IPS-11a (cell line): ENCODE measurements around the gene SEL1L3.
"Not testable (repeated sequence)": the region's sequence is repeated elsewhere in the genome, so short reads cannot be mapped to it uniquely, and the experiment has no call there.

Experiments used
- H3K4me3 ChIP-seq: one replicate; pipeline ENCODE4 v1.5.1; 2013; ENCODE audit warnings: low read depth, low read length, control low read depth

Gene SEL1L3

DNA sequence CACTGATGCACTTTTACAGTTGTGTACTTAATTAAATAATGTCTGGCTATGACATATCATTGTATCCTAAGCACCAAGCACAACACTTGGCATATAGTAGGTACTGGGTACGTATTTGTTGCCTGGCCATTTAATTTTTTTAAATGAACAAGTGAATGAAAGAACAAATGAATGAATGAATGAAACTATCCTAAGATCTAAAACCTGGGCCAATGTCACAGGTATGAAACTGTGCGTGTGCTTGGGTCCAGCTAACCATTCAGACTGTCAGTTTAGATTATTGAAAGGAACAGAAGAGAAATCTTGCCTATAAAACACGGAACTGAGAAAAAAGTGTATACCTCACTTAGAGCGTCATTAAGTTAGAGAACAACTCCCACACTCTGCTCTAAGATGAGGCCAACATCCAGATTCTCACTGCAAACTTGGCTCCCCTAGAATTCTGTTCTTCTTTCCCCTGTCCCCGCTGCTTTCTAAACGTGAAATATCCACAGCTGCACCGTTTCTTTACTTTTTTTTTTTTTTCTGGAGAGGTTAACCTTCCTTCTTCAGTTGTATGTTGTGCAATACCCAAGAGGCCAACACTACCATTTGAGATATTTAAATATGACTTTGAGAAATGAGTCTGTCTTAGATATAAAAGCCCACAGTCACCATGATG is 17.3 kb upstream of the SEL1L3 start:
- no peak overlapping the region for H3K4me3 ChIP-seq

DNA sequence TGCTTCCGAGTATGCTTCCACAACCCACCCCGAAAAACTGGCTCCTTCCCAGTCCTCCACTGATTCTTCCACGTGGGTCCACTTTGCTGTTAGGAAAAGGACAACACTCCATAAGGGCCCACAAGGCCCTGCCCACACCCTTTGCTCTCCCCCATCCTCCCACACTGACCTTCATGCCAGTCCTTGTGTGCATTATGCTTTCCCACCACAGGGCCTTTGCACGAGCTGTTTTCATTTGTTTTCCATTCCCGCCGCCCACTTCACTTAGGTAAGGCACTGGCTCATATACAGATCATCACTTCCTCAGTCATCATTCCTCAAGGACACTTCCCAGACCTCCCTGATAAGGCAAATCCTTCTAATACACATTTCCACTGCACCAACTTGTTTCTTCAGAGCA is 16.8 kb upstream of the SEL1L3 start:
- H3K4me3 ChIP-seq = no peak overlapping the region

DNA sequence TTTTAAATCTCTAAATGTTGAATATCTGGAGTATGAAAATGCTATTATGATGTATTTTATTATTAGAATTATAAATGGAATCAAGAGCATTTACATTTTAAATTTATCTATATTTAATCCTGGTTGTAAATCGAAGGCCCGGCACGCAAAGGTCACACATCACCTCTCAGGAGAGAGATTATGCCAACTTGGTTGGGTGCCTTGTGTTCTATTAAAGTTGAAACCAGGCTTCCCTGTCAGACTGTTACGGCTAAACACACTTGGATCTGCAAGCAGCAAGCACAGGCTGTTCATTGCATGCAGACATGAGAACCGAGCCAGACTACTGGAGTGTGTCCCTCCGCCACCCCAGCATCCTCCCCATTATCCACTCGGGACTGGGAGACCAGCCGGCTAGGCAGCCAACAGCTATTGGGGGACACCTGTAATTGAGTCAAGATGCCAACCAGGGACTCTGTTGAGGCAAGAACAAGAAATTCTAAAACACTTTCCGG is 16.4 kb upstream of the SEL1L3 start:
- H3K4me3 ChIP-seq = no peak overlapping the region

DNA sequence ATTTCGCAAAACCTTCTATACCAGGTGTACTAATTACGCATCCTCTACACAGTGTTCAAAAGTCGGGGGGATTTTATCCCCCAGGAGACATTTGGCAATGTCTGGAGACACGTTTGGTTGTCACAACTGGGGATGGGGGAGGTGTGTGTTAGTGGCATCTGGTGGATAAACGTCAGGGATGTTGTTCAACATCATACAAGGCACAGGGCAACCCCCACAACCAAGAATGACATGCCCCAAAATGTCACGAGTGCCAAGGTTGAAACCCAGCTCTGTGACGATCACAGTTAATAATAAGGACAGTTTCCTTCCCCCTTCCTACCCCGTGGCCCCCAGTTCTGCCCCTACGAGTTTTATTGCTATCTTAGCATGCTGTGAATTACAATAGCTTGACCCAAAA is 15.9 kb upstream of the SEL1L3 start:
- H3K4me3 ChIP-seq = no peak overlapping the region

DNA sequence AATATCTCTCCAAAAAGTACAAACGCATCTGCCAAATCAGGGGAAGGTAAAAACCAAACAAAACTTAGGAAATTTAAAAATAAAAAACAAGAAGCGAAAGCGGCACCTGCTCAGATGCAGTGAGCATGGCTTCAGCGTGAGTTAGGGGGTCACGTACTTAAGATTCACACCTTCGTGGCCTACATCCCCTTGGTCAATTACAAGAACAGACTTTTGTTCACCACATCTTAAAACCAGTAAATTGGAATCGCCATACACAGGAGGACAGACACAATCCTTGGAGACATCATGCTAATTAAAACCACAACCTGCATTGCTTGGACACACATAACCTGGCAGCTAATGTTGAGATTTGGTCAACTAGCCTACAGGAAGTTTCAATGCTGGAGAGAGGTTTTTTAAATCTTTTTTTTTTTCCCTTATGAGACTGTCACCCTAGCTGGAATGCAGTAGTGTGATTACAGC is 12.5 kb upstream of the SEL1L3 start:
- no peak overlapping the region for H3K4me3 ChIP-seq

DNA sequence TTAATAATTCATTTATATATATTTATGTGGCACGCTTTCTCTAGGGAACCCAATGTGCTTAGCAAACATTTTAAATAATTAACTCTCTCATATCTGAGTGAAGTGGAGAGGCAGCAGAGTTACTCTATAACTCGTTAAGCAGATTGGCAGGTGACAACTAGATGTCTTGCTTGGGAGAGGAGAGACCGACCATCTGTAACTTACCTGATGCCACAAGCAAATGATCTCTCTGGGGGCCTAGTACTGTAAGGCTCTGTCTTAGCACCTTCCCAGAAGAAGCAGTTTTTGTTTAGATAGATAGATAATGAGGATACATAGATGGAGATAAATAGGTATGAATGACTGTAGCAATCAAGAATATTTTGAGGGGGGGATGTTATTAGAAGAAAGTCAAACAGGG is 11.9 kb upstream of the SEL1L3 start:
- H3K4me3 ChIP-seq = no peak overlapping the region

DNA sequence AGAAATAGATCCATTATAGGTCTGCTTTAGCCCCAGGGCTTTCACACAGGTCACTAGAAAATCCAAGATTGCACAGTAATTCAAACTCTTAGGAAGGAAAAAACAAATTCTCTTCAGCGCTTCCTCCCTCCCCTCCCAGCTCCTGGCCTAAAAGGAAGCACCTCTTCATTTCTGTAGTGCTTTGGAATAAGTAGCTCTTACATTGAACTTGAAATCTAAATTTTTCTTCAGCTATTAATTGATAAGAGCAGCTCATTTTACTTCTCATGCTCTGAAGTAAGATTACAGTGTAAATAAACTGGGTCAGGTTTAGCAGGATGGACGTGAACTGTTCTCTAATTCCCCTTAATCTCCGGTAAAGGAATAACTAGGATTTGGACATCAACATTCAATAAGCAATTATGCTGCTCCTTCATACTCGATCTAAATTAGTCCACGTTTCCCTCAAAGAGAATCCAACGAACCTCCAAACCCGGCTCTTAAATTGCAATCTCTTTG is 10.9 kb upstream of the SEL1L3 start:
- H3K4me3 ChIP-seq = no peak overlapping the region

DNA sequence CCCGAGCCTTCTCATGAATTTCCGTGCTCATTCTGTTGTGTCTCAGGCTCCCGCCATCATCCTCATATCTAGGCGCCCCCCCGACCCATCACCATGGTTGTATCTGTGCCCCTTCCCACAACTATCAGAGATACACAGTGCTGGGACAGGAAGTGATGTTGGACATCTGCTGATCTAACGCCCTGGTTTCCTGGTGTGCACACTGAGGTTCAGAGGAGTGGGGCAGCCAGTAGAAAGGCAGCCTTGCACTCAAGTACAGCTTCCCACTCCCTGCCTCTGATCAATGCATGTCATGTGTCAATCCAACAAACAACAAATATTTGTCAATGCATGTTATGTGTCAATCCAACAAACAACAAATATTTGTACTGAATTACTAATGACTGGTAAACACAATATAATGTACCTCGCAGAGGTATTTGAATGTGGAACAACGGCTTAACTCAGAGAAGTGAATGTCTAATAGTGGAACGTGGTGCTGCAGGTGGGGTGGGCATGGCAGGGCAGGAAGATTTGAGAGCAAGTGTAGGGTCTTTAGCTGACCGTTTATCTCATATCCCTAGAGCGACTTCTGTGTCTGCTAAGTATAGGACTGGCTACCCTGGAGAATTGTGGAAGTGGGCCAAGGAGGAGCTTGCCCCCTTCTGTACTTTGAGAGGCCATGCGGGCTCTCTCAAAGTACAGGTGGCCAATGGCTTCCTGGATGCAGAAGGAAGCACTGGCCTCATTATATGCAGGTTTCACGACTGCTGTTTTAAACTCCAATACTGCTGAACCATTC is 10.3 kb upstream of the SEL1L3 start:
- H3K4me3 ChIP-seq = no peak overlapping the region

DNA sequence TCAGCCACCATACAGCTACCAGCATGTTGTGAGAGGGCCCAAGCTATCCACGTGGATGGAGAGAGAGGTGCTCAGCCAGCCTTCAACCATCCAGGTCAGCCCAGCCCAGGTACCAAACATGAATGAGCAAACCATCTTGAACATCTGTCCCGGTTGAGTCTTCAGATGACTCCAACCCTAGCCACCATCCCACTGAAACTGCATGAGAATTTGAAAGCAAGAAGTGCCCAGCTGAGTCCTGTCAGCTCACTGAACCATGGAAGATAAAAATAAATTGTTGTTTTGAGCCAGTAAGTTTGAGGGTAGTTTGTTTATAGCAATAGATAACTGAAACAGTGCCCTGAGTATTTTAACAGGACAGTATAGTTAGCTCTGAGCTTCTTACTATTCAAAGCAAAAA is 7.3 kb upstream of the SEL1L3 start:
- no peak overlapping the region for H3K4me3 ChIP-seq

DNA sequence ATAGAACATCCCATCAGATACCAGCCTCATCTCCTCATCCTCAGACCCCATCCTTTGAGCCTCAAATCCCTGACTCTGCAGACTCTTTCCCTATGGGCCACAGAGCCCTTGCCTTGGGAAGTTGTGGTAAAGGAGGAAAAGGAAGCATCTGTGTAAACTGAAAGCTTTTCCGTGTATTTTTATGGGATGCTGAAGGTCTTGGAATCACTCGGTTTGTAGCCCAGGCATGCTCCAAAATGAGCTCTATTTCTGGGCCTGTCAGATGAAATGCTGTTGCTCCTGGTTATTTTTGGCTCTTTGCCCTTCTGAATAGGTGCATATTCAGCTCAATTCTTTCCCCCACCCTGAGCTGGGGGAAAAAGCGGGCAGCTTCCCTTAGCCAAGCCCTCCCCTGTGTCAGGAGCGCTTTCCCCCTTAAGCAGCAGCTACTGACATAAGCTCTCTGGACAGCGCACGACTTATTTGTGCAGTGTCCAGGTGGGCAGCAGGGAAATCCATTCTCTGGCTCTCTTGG is 5.0 kb upstream of the SEL1L3 start:
- no peak overlapping the region for H3K4me3 ChIP-seq

DNA sequence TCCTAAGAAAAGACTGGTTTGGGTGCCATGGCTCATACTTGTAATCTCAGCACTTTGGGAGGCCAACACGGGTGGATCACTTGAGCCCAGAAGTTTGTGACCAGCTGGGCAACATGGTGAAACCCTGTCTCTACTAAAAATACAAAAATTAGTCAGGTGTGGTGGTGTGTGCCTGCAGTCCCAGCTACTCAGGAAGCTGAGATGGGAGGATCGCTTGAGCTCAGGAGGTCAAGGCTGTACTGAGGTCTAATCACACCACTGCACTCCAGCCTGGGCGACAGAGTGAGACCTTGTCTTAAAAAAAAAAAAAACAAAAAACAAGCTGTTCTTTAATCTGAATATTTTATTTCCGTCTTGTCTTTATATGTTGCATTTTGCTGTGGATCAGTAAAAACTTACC is 3.6 kb upstream of the SEL1L3 start:
- H3K4me3 ChIP-seq = not testable (repeated sequence)

DNA sequence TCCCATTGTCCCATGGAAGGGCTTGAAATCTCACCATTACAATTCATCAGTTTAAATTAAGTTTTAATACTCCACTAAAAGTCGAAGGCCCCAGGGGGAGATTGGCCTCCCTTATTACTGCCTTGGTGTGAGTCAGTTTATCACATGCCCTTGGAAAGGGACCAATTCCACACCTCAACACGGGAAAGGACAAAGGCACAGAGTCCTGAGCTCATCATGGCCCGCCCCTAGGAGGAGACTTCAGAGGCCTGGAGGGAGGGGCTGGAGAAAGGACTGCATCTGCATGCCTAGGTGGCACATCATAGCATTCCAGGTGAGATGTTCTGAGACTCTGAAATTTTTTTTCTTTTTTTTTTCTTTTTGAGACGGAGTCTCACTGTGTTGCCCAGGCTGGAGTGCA is 2.8 kb upstream of the SEL1L3 start:
- no peak overlapping the region for H3K4me3 ChIP-seq

DNA sequence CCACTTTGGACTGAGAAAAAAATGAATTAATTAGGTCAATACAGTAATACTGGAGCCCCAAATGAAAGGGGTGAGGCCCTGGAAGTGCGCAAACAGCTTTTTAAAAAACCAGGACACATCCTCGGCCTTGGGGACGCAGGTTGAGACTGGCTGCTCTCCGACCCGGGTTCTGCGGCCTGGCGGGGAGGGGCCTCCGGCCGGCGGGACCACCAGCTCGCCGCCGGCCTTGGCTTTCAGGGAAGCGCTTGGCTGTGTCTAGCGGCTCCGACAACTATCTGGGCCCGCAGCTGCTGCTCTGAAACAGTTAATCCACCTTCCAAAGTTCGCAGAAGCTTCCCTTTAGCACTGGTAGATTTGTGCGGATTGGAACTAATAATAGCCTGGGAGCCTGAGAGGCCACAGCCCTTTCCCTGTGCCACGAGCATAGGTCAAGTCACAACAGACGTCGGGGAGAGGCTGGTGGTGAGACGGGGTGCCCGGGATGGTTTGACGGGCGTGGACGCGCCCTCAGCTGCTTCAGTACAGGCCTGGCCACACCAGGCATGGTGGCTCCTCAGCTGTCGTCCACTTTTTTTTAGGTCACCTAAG is 1.1 kb upstream of the SEL1L3 start:
- peak overlapping the region; percentile 41 for H3K4me3 ChIP-seq

DNA sequence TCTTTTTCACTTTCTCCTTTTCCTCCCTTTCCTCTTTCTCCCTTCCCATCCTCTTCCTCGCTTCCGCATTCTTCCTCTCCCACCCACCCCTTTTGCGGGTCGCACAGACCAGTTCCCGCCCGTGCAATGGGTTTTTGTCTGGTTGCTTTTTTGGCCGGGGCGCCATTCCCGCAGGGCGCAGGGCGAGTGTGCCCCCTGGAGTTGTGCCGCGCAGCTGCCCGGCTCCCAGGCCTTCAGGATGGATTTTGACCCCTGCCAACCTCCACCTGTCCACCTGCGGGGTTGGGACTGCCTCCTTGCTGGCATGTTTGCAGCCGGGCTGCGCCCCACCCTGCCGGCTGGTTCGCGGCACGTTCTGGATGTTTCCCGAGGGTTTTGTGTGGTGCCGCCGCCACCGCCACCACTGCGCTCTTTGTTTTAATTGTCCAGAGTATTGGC is 578 bp upstream of the SEL1L3 start:
- peak overlapping the region; percentile 41 for H3K4me3 ChIP-seq

DNA sequence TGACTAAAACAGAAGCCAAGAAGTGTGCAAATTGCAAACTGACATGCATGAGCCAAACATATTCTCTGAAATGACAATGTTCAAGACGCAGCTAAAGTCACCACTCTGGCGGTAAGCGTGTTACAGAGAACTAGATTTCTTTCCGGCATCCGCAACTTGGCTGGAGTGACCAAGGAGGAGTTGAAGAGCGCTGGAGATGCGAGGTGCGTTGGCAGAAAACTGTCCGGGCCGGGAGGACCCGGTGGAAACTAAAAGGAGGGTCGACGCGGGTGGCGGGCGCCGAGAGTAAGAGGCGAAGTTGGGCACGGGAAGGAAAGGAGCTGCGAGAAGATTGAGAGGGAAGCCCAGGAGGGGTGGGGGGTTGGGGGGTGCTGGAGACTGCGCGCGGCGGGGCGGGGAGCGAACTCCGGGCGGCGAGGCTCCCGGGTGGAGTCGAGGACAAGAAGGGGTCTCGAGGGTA is 807 bp downstream of the SEL1L3 start:
- H3K4me3 ChIP-seq = peak overlapping the region; percentile 62

DNA sequence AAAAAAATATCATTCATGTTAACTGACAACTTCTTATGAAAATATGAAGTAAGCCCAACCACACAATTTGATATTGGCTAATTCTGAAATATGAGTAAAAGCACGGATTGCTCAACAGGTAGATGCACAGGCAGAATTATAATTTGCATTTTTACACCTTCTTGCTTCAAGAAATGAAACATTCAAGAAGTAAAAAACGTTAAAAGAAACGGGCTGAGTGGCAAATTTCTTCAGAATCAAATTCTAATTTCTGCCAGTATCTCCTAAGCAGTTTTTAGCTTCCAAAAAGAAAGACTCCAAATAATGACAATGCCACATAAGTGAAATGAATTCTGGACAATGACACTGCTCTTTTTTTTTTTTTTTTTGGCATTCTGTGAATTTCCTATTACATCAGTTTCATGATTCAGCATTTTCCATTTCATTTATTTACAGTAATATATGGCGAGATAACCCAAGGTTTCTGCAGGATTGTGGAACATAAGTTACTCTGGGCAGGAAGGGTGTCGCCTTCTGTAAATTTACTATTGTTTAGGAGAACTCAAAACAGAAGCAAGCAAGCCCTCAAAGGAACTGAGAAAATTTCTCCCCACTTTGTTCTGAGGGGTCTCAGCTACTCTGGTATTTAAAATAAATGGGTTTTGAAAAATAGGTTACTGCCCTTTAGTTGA is 1.4 kb downstream of the SEL1L3 start:
- H3K4me3 ChIP-seq = peak overlapping the region; percentile 62

DNA sequence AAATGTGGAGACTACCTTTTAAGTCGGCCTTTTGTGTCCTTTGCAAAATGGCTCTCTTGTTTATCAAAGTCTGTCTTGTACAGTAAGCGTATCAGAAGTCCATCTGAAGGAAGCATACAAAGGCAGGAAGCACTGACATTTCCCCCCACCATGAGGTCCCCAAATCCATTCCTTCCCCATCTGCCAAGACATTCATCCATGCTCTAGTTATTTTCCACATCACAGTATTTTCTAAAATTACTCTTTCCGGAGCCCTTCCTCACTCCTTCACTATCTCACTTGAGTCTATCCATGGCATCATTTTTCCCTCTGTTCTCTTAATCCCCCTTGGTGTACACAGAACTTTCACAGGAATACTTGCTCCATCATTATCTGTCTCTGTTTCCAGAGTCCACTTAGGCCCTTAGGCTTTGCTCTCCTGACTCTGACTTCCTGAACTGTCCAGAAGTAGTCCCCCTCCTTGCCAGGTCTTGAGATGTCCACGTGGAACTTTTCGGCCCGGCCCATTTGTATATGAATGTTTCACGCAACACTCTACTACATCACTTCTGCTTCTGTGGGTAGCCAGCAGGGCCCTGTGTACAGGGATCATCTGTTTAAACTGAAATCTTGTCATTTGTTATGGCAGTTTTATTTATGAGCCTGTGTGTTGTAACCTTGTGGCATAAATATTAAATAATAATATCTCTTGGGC is 2.1 kb downstream of the SEL1L3 start:
- no peak overlapping the region for H3K4me3 ChIP-seq

DNA sequence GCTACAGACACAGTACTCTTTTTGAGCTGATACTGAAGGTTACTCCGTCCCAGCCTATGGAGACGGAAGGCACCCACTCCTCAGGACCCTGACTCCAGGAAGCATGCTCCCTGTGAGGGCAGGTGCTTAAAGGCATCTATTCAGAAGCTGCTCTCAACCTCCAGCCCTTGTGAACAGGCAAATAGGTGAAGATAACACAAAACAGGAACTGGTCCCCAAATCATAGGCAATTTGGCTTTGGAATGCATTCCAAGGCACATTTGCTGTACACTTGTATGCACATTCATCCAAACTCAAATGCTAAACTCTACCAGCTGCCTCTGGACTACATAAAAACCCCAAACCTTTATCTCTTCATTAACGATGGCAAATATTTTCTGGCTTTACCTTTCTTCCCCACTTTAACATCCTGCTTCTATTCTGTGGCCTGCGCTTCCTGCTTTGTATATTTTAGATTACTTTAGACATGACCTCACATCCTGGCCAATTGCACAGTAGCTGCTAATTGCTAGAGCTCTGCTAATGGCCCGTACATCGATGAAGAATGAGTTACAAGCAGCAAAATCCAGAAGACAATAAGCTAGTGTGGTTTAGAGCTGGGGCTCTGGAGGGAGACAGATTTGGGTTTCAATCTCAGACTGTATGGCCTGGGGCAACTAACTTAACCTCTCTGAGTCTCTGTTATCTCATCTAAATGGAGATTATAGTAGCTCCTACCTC is 3.2 kb downstream of the SEL1L3 start:
- no peak overlapping the region for H3K4me3 ChIP-seq

DNA sequence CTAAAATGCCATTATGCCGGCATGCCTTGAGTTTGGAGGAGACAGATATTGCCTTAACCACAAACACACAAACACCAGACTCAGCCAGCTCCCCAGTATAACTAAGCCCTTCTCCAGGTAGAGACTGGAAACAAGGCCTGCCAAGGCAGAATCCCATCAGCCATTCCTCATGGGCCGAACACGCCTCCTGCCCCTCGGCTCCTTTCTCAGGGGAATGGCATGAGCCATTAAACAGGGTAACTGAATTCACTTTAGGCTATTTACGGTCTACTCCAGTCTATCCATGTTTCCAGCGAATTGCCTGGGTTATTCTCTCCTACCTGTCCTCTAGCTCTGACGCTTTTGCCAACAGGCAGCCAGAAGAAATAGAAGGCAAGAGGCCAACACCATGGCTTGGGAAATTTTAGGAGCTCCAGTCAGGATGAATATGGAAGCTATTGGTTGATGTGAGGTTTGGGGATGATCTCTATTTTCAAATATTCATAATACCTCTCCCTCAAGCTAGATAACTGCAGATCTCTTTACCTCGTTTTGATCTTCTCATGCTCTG is 4.9 kb downstream of the SEL1L3 start:
- H3K4me3 ChIP-seq = no peak overlapping the region
